Left ventricle myocardium inferior (tissue), 1 donor: ENCODE measurements around the gene CDH24. TPM values are rescaled to one million over a fixed set of nuclear protein-coding genes. Genes with fewer than 3 reads are reported as not detected.
"Not testable (repeated sequence)": the region's sequence is repeated elsewhere in the genome, so short reads cannot be mapped to it uniquely, and the experiment has no call there.

Experiments
- DNase-seq: peaks from one replicate; pipeline ENCODE4 v3.0.0-alpha.2; 2020
- H3K27ac ChIP-seq: fragments of 200-600 bp; replicated peaks from 2 replicates; pipeline ENCODE4 v1.8.0; 2021
- H3K27me3 ChIP-seq: fragments of 200-600 bp; 2 replicates; pipeline ENCODE4 v1.8.0; 2021; ENCODE audit warnings: low read depth
- H3K36me3 ChIP-seq: fragments of 200-600 bp; 2 replicates; pipeline ENCODE4 v1.8.0; 2021
- H3K4me1 ChIP-seq: fragments of 200-600 bp; 2 replicates; pipeline ENCODE4 v1.8.0; 2021
- H3K4me3 ChIP-seq: fragments of 200-600 bp; 2 replicates; pipeline ENCODE4 v1.8.0; 2021; ENCODE audit warnings: mild to moderate bottlenecking, moderate library complexity
- H3K9me3 ChIP-seq: fragments of 200-600 bp; replicated peaks from 2 replicates; pipeline ENCODE4 v1.8.0; 2021
- intact Hi-C: fragments of 100-400 bp; cut with micrococcal nuclease; formaldehyde crosslinking; loops from one replicate; pipeline ENCODE4 v1.11.0; 2022
- total RNA-seq: library from RNA; stranded (reverse); fragmentation: NEBNext Ultra II Directional; extraction: Animal tissue kit (Norgen Biotek cat#: 25700); gene quantifications from one replicate; pipeline ENCODE4 v1.2.1, GENCODE V29; 2021
- TF ChIP-seq, protein P1 (sequence below): fragments of 200-600 bp; IDR thresholded peaks from 2 replicates; pipeline ENCODE4 v1.8.0; 2021; ENCODE audit warnings: antibody characterized with exemption, mild to moderate bottlenecking, borderline replicate concordance
- donor health status: DM: no; HTN: yes; CAD: no; lungs with severe emphysema.

The CDH24 gene
- total RNA-seq, 1 donor from 2014 or later: 2.1 TPM

DNA sequence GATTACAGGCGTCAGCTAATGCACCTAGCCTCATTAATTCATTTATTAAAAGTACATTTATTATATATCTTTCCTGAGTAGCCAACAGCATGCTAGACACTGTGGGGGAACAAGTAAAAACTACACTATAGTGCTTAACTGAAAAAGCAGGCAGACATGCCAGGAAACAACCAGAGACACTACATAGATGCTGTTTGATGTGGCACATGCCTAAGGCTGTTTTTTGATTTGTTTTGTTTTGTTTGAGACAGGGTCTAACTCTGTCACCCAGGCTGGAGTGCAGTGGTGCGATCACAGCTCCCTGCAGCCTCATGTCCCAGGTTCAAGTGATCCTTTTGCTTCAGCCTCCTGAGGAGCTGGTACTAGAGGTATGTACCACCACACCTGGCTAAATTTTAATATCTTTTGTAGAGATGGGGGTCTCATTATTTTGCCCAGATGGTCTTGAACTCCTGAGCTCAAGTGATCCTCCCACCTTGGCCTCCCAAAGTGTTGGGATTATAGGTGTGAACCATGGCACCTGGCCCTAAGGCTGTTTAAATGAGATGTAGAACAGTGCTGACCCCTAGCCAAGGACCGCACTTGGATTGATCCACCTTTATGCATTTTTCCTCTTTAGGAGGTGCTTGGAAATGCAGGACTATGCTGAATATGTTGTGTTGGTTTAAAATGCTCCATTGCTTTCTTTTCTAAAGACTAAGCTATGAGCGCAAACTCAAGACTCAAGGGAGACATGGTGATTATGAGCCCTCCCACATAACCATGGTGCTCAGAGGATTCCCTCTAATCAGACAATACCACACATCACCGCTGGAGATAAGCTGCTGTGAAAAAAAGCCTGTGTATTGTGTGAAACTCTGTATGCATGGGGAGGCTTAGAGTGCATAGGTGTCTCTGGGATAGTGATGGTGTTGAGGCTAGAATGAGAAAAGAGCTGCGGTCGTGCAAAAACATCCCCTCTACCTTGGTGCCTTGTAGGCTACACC, 36.9 kb downstream of the CDH24 start:
- intact Hi-C loops: no loop called here
- peaks cover 3% of the 10 kb centered on the region for H3K4me1 ChIP-seq
- no peaks in the 10 kb centered on the region for H3K27me3 ChIP-seq
- peaks cover 5% of the 10 kb centered on the region for H3K36me3 ChIP-seq
- TF ChIP-seq, protein P1, sequence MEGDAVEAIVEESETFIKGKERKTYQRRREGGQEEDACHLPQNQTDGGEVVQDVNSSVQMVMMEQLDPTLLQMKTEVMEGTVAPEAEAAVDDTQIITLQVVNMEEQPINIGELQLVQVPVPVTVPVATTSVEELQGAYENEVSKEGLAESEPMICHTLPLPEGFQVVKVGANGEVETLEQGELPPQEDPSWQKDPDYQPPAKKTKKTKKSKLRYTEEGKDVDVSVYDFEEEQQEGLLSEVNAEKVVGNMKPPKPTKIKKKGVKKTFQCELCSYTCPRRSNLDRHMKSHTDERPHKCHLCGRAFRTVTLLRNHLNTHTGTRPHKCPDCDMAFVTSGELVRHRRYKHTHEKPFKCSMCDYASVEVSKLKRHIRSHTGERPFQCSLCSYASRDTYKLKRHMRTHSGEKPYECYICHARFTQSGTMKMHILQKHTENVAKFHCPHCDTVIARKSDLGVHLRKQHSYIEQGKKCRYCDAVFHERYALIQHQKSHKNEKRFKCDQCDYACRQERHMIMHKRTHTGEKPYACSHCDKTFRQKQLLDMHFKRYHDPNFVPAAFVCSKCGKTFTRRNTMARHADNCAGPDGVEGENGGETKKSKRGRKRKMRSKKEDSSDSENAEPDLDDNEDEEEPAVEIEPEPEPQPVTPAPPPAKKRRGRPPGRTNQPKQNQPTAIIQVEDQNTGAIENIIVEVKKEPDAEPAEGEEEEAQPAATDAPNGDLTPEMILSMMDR: no peak
- no peak for DNase-seq
- H3K4me3 ChIP-seq: no peak overlapping the region
- no peaks in the 10 kb centered on the region for H3K9me3 ChIP-seq
- no peak overlapping the region for H3K27ac ChIP-seq

DNA sequence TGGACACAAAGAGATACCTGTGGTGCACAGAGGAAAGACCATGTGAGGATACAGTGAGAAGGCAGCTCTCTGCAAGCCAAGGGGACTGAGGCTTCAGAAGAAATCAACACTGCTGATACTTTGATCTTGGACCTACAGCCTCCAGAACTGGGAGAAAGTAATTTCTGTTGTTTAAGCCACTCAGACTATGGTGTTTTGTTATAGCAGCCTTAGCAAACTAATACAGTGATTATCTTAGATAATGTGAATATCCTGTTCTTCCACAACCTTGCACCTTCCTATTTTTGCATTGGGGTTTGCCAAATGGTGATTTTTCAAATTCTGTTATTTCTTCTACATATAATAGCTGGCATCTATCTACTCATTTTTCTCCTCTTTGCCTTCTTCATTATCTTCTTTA, 39.2 kb downstream of the CDH24 start:
- Histone ChIP-seq H3K36me3 (no peaks in the 10 kb centered on the region), H3K9me3 (no peaks in the 10 kb centered on the region), H3K27ac (no peak overlapping the region), H3K4me1 (no peaks in the 10 kb centered on the region), H3K4me3 (no peak overlapping the region), H3K27me3 (no peaks in the 10 kb centered on the region)
- intact Hi-C loops: no loop called here
- TF ChIP-seq, protein P1: no peak
- no peak for DNase-seq

DNA sequence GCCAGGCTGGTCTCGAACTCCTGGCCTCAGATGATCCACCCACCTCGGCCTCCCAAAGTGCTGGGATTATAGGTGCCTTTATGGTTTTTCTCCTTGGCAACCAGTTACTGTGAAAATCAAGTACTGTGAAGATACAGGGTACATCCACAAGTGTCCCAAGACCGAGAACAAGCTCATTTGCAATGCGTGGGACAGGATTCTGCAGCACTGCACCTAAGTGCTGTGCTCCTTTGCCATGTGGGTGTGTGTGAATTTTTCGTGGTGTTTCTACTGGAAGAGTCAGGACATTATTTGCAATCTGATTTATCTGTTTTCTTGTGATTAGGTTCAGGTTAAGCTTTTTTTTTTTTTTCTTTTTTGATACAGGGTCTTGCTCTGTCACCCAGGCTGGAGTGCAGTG, 40.2 kb downstream of the CDH24 start:
- Histone ChIP-seq H3K4me1 (no peaks in the 10 kb centered on the region), H3K9me3 (no peaks in the 10 kb centered on the region), H3K4me3 (no peak overlapping the region), H3K27me3 (no peaks in the 10 kb centered on the region), H3K27ac (no peak overlapping the region), H3K36me3 (no peaks in the 10 kb centered on the region)
- intact Hi-C loops: no loop called here
- TF ChIP-seq, protein P1: no peak
- no peak for DNase-seq

DNA sequence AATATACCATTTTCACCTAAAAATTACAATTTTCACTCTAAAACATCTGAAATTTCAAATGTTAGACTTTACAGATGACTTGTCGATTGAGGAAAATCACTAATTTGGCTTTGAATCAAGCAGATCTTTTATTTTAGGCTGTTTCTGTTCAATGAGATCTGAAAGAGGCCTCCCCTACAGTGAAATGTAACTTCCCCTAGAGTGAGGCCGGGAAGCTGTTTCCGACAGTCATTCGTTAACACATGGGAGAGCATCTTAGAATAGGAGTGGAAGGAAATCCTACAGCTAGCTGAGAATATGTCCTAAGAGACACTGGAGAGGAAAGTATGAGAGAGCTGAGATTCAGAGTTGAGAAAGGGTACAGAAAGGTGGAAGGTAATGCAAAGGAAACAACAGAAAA, 41.7 kb downstream of the CDH24 start:
- intact Hi-C loops: no loop called here
- H3K4me1 ChIP-seq: no peaks in the 10 kb centered on the region
- H3K27me3 ChIP-seq: no peaks in the 10 kb centered on the region
- H3K4me3 ChIP-seq: no peak overlapping the region
- no peak overlapping the region for H3K27ac ChIP-seq
- H3K9me3 ChIP-seq: no peaks in the 10 kb centered on the region
- no peak for DNase-seq
- TF ChIP-seq, protein P1: no peak
- H3K36me3 ChIP-seq: no peaks in the 10 kb centered on the region

DNA sequence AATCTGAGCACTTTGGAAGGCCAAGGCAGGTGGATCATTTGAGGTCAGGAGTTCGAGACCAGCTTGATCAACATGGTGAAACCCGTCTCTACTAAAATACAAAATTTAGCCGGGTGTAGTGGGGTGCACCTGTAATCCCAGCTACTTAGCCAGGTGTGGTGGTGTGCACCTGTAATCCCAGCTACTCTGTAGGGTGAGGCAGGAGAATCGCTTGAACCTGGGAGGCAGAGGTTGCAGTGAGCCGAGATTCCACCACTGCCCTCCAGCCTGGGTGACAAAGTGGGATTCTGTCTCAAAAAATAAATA, 43.6 kb downstream of the CDH24 start:
- peaks cover 16% of the 10 kb centered on the region for H3K4me1 ChIP-seq
- H3K9me3 ChIP-seq, H3K27me3 ChIP-seq, DNase-seq, H3K36me3 ChIP-seq, H3K27ac ChIP-seq, H3K4me3 ChIP-seq, intact Hi-C loops: not testable (repeated sequence)

DNA sequence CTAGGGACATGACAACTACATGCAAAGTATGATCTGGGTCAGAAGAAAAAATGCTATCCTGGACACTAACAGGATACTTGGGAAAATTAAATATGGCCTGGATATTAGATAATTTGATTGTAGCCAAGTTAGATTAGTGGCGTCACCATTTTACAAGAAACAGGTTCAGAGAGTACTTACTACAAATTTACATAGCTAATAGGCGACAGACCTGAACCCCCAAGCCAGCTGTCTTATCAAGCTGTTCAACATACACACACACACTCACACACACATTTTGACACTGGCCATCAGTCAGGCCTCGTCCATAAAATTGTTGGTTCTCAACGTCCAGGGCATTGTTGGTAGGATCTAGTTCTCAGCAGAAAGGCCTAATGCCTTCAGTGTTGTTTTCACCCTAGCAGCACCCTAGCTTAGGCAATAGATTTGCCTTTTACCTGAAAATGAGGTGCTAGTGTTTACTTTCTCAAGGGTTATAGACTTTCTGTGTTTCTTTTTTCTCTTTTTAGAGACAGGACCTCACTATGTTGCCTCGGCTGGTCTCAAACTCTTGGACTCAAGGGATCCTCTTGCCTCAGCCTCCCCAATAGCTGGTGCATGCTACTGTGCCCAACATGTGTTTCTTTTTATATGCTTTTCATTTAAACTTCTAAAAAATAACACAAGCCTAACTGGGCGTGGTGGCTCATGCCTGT, 44.1 kb downstream of the CDH24 start:
- Histone ChIP-seq H3K9me3 (no peaks in the 10 kb centered on the region), H3K27me3 (no peaks in the 10 kb centered on the region), H3K36me3 (no peaks in the 10 kb centered on the region), H3K4me3 (no peak overlapping the region), H3K4me1 (peaks cover 21% of the 10 kb centered on the region), H3K27ac (no peak overlapping the region)
- TF ChIP-seq, protein P1: no peak
- intact Hi-C loops: no loop called here
- DNase-seq: no peak
